Measurements from ENCODE around the gene TOM1L2. TPM values are rescaled to one million over a fixed set of nuclear protein-coding genes. Genes with fewer than 3 reads are reported as not detected.

The TOM1L2 gene
- total and polyA plus RNA-seq, 2 donors (not counting 1 experiment from before 2014, with no cell fraction given), result 33.9 to 35.9 TPM

- H3K36me3 ChIP-seq (ENCODE audit: control insufficient read depth, insufficient read depth, low read length), result peaks cover 5% of the 10 kb centered on the region
- DNase-seq (ENCODE audit: low read depth in 2 of 2), result no peak
Measured at GRCh38 chr17:17896746-17897145, 75.5 kb downstream of the TOM1L2 start.

DNA sequence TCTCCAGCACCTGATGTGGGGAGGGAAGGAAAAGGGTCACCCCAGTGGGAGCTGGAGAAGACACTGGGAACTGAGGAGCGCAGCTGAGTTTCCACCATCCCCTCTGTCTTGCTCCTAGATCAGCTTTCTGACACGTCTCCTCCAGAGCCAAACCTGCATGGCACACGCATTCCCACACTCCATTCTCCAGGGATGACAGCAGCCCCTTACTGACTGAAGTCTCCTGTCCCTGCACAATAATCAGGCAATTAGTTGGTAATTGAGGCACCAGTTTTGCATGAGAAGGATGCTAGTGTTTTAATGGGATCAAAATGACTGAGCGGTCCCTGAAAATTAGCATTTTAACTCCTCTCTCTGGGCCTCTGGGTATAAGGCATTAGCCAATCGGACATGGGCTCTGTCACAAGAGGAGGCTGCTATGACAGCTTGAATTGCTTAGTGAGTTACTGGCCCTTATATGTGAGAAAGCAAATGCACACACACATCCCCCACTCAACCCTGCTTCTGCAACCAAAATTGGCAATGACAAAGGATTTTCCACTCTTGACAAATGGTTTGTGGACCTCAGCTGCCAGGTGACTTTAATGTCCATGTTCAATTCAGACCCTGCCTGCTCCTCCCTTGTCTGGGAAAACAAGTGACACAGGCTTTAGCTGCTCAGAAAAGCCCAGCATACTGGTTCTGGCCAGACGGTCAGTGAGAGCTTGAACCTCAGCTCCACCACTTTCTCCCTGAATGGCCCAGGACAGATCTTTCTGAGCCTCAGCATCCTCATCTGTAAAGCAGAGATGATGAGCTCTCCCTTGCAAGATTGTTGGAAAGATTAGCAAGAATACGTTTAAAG lies 78.2 kb downstream of the TOM1L2 start:
- Histone ChIP-seq H3K27me3 (ENCODE audit: control insufficient read depth, insufficient read depth, low read length) (no peaks in the 10 kb centered on the region), H3K4me3 (replicated peaks in 1 of 4; ENCODE audit: control extremely low read depth in 1 of 4, insufficient read depth in 1 of 4, low read depth in 3 of 4, low read length in 4 of 4) (no peak overlapping the region), H3K27ac (ENCODE audit: insufficient read depth, low read length) (no peak overlapping the region), H3K9me3 (ENCODE audit: control insufficient read depth, insufficient read depth, low read depth, low read length) (no peaks in the 10 kb centered on the region), H2AFZ (ENCODE audit: low read length) (no peak overlapping the region), H3K4me1 (ENCODE audit: control insufficient read depth, extremely low read depth, insufficient read depth, low read length) (no peaks in the 10 kb centered on the region), H4K20me1 (ENCODE audit: control insufficient read depth, extremely low read depth, insufficient read depth, low read length) (no peaks in the 10 kb centered on the region), H3K79me2 (ENCODE audit: control insufficient read depth, insufficient read depth, low read length) (no peaks in the 10 kb centered on the region), H3K36me3 (ENCODE audit: control insufficient read depth, insufficient read depth, low read length) (peaks cover 5% of the 10 kb centered on the region), H3K9ac (ENCODE audit: insufficient read depth, low read length) (no peak overlapping the region), H3K4me2 (ENCODE audit: extremely low read depth, insufficient read depth, low read length) (no peak overlapping the region)
- DNase-seq (ENCODE audit: low read depth in 2 of 2), result no peak
- no peak for TF ChIP-seq EZH2 (IDR thresholded peaks at IDR 0.05; ENCODE audit: low read length, missing control alignments)
- TF ChIP-seq, protein P1, sequence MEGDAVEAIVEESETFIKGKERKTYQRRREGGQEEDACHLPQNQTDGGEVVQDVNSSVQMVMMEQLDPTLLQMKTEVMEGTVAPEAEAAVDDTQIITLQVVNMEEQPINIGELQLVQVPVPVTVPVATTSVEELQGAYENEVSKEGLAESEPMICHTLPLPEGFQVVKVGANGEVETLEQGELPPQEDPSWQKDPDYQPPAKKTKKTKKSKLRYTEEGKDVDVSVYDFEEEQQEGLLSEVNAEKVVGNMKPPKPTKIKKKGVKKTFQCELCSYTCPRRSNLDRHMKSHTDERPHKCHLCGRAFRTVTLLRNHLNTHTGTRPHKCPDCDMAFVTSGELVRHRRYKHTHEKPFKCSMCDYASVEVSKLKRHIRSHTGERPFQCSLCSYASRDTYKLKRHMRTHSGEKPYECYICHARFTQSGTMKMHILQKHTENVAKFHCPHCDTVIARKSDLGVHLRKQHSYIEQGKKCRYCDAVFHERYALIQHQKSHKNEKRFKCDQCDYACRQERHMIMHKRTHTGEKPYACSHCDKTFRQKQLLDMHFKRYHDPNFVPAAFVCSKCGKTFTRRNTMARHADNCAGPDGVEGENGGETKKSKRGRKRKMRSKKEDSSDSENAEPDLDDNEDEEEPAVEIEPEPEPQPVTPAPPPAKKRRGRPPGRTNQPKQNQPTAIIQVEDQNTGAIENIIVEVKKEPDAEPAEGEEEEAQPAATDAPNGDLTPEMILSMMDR (conservative IDR thresholded peaks at IDR 0.05 in 1 of 2, IDR thresholded peaks at IDR 0.05 in 1 of 2; ENCODE audit: low read depth in 1 of 2, low read length in 2 of 2), result no peak

More at GRCh38 chr17:17896746-17897145, 75.5 kb downstream of the TOM1L2 start:
- H3K79me2 ChIP-seq (ENCODE audit: control insufficient read depth, insufficient read depth, low read length), result no peaks in the 10 kb centered on the region
- no peak overlapping the region for H3K27ac ChIP-seq (ENCODE audit: insufficient read depth, low read length)
- TF ChIP-seq, protein P1 (conservative IDR thresholded peaks at IDR 0.05 in 1 of 2, IDR thresholded peaks at IDR 0.05 in 1 of 2; ENCODE audit: low read depth in 1 of 2, low read length in 2 of 2), result no peak
- no peak for TF ChIP-seq EZH2 (IDR thresholded peaks at IDR 0.05; ENCODE audit: low read length, missing control alignments)
- no peaks in the 10 kb centered on the region for H3K9me3 ChIP-seq (ENCODE audit: control insufficient read depth, insufficient read depth, low read depth, low read length)
- H3K9ac ChIP-seq (ENCODE audit: insufficient read depth, low read length), result no peak overlapping the region
- H3K4me2 ChIP-seq (ENCODE audit: extremely low read depth, insufficient read depth, low read length), result no peak overlapping the region
- no peak overlapping the region for H2AFZ ChIP-seq (ENCODE audit: low read length)
- H4K20me1 ChIP-seq (ENCODE audit: control insufficient read depth, extremely low read depth, insufficient read depth, low read length), result no peaks in the 10 kb centered on the region
- H3K4me1 ChIP-seq (ENCODE audit: control insufficient read depth, extremely low read depth, insufficient read depth, low read length), result peaks cover 15% of the 10 kb centered on the region
- H3K4me3 ChIP-seq (replicated peaks in 1 of 4; ENCODE audit: control extremely low read depth in 1 of 4, insufficient read depth in 1 of 4, low read depth in 3 of 4, low read length in 4 of 4), result no peak overlapping the region
- no peaks in the 10 kb centered on the region for H3K27me3 ChIP-seq (ENCODE audit: control insufficient read depth, insufficient read depth, low read length)

DNA sequence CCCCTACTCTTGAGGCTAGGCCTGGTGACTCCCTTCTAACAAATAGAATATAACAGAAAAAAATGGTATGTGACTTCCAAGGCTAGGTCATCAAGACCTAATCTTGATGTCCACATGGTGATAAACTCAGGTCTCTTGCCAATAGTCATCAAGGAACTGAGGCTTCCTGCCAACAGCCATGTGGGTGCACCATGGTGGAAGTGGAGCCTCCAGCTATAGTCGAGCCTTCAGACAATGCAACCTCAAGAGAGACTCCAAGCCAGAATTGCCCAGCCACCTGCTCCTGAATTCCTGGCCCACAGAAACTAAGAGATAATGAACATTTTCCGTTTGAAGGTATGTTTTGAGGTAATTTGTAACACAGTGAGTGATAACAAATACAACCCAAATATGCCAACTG lies 79.5 kb downstream of the TOM1L2 start:
- H2AFZ ChIP-seq (ENCODE audit: low read length), result no peak overlapping the region
- no peak overlapping the region for H3K4me3 ChIP-seq (replicated peaks in 1 of 4; ENCODE audit: control extremely low read depth in 1 of 4, insufficient read depth in 1 of 4, low read depth in 3 of 4, low read length in 4 of 4)
- no peaks in the 10 kb centered on the region for H3K9me3 ChIP-seq (ENCODE audit: control insufficient read depth, insufficient read depth, low read depth, low read length)
- peaks cover 5% of the 10 kb centered on the region for H3K36me3 ChIP-seq (ENCODE audit: control insufficient read depth, insufficient read depth, low read length)
- no peak for DNase-seq (ENCODE audit: low read depth in 2 of 2)
- H4K20me1 ChIP-seq (ENCODE audit: control insufficient read depth, extremely low read depth, insufficient read depth, low read length), result no peaks in the 10 kb centered on the region
- no peak overlapping the region for H3K4me2 ChIP-seq (ENCODE audit: extremely low read depth, insufficient read depth, low read length)
- no peak overlapping the region for H3K27ac ChIP-seq (ENCODE audit: insufficient read depth, low read length)
- H3K27me3 ChIP-seq (ENCODE audit: control insufficient read depth, insufficient read depth, low read length), result no peaks in the 10 kb centered on the region
- TF ChIP-seq EZH2 (IDR thresholded peaks at IDR 0.05; ENCODE audit: low read length, missing control alignments), result no peak
- TF ChIP-seq, protein P1 (conservative IDR thresholded peaks at IDR 0.05 in 1 of 2, IDR thresholded peaks at IDR 0.05 in 1 of 2; ENCODE audit: low read depth in 1 of 2, low read length in 2 of 2), result no peak
- H3K9ac ChIP-seq (ENCODE audit: insufficient read depth, low read length), result no peak overlapping the region
- no peaks in the 10 kb centered on the region for H3K4me1 ChIP-seq (ENCODE audit: control insufficient read depth, extremely low read depth, insufficient read depth, low read length)
- no peaks in the 10 kb centered on the region for H3K79me2 ChIP-seq (ENCODE audit: control insufficient read depth, insufficient read depth, low read length)

All from fibroblast of lung (primary cell).